ENCODE results near the gene UNC5C.

- TF ChIP-seq POLR2A (IDR thresholded peaks at IDR 0.05) (no peak), CTCF (IDR thresholded peaks at IDR 0.05) (no peak), POLR2AphosphoS5 (IDR thresholded peaks at IDR 0.05) (no peak)
Observed at GRCh38 chr4:95217197-95217596, 331.6 kb downstream of the UNC5C start.
